Measurements from ENCODE around the gene MAP3K2.
"Not testable (repeated sequence)": the region's sequence is repeated elsewhere in the genome, so short reads cannot be mapped to it uniquely, and the experiment has no call there.

The MAP3K2 gene

GRCh38 chr2:127420039-127420864 lies 32.5 kb upstream of the MAP3K2 start:
- DNase-seq, result no peak

GRCh38 chr2:127419448-127420038 lies 31.8 kb upstream of the MAP3K2 start:
- DNase-seq, result no peak

GRCh38 chr2:127419112-127419430 lies 31.3 kb upstream of the MAP3K2 start:
- DNase-seq, result no peak

DNA sequence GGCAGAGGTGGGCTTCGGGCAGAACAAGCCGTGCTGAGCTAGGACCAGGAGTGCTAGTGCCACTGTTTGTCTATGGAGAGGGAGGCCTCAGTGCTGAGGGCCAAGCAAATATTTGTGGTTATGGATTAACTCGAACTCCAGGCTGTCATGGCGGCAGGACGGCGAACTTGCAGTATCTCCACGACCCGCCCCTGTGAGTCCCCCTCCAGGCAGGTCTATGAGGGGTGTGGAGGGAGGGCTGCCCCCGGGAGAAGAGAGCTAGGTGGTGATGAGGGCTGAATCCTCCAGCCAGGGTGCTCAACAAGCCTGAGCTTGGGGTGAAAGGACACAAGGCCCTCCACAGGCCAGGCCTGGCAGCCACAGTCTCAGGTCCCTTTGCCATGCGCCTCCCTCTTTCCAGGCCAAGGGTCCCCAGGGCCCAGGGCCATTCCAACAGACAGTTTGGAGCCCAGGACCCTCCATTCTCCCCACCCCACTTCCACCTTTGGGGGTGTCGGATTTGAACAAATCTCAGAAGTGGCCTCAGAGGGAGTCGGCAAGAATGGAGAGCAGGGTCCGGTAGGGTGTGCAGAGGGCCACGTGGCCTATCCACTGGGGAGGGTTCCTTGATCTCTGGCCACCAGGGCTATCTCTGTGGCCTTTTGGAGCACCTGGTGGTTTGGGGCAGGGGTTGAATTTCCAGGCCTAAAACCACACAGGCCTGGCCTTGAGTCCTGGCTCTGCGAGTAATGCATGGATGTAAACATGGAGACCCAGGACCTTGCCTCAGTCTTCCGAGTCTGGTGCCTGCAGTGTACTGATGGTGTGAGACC lies 30.7 kb upstream of the MAP3K2 start, which contains the start of gene PROC:
TSS of gene PROC (plus strand) at position 128 of the 812 bp plus-strand sequence. CDS start 1,516 bp downstream, outside the sequence.
- no peak for DNase-seq

DNA sequence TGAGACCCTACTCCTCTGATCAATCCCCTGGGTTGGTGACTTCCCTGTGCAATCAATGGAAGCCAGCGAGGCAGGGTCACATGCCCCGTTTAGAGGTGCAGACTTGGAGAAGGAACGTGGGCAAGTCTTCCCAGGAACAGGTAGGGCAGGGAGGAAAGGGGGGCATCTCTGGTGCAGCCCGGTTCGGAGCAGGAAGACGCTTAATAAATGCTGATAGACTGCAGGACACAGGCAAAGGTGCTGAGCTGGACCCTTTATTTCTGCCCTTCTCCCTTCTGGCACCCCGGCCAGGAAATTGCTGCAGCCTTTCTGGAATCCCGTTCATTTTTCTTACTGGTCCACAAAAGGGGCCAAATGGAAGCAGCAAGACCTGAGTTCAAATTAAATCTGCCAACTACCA lies 29.6 kb upstream of the MAP3K2 start:
- no peak for DNase-seq

- DNase-seq, result no peak
These were observed 28.8 kb upstream of the MAP3K2 start for GRCh38 chr2:127416506-127417001.

- peak; percentile 82 for DNase-seq
These were observed 28.1 kb upstream of the MAP3K2 start for GRCh38 chr2:127415593-127416505.

DNA sequence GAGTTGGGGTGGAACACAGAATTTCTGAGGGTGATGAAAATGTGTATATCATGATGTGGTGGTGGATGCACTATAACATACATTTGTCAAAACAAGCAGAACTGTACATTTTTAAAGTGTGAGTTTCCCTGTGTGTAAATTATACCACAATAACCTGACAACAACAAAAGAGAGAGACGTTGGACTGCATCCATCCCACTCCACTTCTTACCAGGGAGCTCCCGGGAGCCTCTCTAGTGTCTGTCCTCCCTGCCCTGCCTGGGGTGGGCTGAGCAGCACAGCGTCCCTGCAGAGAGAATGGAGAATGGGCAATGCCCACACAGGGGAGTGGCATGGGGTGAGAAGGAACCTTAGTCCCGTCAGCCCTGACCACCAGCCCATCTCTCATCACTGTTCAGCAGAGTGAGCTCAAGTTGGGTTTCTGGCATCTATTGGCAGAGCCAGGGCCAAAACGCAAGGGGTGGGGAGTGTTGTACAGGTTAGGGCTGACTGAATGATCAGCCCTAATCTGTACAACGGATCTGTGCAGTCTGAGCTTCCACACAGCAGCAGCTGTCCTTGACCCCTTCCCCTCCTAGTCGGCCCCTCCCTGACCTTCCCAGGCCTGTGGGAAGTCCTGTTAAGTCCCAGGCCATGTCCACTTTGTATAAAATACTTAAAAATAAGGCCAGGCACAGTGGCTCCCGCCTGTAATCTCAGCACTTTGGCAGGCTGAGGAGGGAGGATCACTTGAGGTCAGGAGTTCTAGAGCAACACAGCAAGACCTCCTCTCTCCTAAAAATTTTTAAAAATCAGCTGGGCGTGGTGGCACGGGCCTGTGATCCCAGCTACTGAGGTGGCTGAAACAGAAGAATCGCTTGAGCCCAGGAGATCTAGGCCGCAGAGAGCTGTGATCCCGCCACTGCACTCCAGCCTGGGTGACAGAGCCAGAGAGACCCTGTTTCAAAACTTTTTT lies 27.1 kb upstream of the MAP3K2 start:
- no peak for DNase-seq

DNA sequence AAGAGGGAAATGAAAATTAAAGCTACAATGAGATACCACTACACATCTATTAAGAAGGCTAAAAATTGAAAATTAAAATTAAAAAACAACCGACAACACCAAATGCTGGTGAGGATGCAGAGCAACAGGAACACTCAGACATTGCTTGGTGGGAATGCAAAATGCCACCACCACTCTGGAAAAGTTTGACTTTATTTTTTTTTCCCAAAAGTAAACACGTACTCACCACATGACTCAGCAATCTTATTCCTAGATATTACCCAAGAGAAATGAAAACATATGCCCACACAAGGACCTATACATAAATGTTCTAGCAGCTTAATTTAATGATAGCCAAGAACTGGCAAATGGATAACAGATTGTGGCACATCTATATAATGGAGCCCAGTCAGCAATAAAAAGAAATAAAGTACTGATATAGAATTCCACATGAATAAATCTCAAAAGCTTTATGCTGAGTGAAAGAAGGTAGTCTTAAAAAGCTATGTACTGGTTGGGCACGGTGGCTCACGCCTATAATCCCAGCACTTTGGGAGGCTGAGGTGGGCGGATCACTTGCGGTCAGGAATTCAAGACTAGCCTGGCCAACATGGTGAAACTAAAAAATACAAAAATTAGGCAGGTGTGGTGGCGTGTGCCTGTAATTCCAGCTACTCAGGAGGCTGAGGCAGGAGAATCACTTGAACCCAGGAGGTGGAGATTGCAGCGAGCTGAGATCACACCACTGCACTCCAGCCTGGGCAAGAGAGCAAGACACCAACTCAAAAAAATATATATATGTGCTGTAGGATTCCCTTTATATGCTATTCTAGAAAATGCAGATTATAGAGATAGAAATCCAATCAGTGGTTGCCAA lies 26.2 kb upstream of the MAP3K2 start:
- no peak for DNase-seq

GRCh38 chr2:127413200-127413599 lies 25.4 kb upstream of the MAP3K2 start:
- no peak for DNase-seq

GRCh38 chr2:127411653-127412369 lies 24.0 kb upstream of the MAP3K2 start:
- DNase-seq, result no peak

GRCh38 chr2:127410871-127411652 lies 23.3 kb upstream of the MAP3K2 start:
- DNase-seq, result no peak

DNA sequence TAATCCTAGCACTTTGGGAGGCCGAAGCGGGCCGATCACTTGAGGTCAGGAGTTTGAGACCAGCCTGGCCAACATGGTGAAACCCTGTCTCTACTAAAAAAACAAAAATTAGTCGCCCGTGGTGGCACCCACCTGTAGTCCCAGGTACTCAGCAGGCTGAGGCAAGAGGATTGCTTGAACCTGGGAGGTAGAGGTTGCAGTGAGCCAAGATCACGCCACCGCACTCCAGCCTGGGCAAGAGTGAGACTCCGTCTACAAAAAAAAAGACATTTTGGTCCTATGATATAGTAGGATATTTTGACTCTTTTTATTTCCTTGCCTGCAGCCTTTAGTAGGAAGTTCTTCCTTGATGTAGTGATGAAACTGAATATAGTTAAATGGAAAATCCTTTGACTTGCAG lies 21.9 kb upstream of the MAP3K2 start:
- not testable (repeated sequence) for DNase-seq

DNA sequence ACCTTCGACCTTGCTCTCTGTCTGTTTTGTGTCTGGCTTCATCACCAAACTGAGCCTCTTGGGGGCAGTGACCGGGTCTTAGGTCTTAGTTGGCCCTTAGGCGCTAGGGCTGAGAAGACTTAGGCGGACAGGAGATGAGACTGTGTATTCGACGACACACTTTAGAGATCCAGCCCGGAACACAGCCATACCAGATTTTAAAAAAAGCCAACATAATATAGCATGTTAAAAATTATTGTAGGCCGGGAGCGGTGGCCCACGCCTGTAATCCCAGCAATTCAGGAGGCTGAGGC lies 21.0 kb upstream of the MAP3K2 start:
- DNase-seq, result no peak

GRCh38 chr2:127408004-127408806 lies 20.4 kb upstream of the MAP3K2 start:
- DNase-seq, result peak; percentile 93 to 95

DNA sequence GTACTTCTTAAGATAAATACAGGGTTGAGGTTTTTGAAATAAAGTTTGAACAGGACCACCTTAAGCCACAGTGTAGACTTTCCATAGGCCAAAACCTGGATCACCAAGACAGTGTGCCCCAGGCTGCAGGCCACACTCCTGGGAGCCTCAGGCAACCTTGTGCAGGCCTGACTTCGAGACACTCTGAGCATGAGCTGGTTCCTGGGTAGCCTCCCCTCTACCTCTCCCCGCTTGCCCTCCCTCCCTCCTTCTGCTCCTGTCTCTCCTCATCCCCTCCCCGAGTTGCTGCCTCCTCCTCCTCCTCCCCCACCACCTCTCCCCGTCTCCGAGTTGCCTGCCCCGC lies 19.9 kb upstream of the MAP3K2 start:
- no peak for DNase-seq

- DNase-seq, result no peak
These were observed 19.3 kb upstream of the MAP3K2 start for GRCh38 chr2:127407091-127407490.

GRCh38 chr2:127406454-127406853 lies 18.7 kb upstream of the MAP3K2 start:
- no peak for DNase-seq

Data from activated CD4-positive, alpha-beta T cell treated with anti-CD3 and anti-CD28 coated beads for 4 hours (primary cell).